ENCODE measurements around the gene GLRA1. TPM values are rescaled to one million over a fixed set of nuclear protein-coding genes. Genes with fewer than 3 reads are reported as not detected.

Gene GLRA1
- polyA plus RNA-seq, 3 donors, result 0.06 TPM; not detected in 2

DNA sequence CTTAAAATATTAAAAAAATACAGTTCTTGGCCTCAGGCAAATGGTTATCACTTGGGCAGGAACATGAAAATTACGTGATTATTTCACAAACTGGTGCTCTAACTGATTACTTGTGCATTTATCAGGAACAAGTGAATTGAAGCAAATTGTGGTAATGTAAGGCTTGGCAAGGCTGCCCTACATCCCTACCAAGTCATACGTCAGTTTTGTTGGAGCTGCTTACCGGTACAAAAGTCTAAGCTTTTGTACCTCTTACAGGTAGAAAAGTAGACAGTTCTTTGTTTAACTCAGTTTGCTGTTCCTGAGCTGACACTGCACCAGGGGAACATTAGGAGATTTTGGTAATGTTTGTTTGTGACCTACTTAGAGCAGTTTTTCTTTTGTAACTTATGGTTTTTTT lies 150.7 kb downstream of the GLRA1 start:
- no peak for DNase-seq

GRCh38 chr5:151772846-151773561 lies 151.6 kb downstream of the GLRA1 start:
- peak; percentile 16 for DNase-seq

Other genes starting within 250 kb of the GLRA1 start
- gene SPARC, start 237.9 kb downstream of the GLRA1 start, polyA plus RNA-seq (ENCODE audit: insufficient read length in 3 of 3), result 1,000 to 10,000 TPM; 1,656 to 2,635 (median 2,190) TPM
- gene ATOX1, start 166.2 kb downstream of the GLRA1 start, polyA plus RNA-seq (ENCODE audit: insufficient read length in 3 of 3), result 100 to 1,000 TPM; 102 to 127 (median 117) TPM
- 100 to 1,000 TPM; 156 to 181 (median 172) TPM for gene G3BP1, start 152.9 kb downstream of the GLRA1 start, polyA plus RNA-seq (ENCODE audit: insufficient read length in 3 of 3)